ENCODE data around the gene EP300. TPM values are rescaled to one million over a fixed set of nuclear protein-coding genes. Genes with fewer than 3 reads are reported as not detected.

The EP300 gene
- total and polyA plus RNA-seq, 12 donors = 7.0 to 161 (median 51.8) TPM

- H3K36me3 ChIP-seq (replicated peaks in 1 of 2) = peaks cover 0 to 31% of the 10 kb centered on the region in 2 donors
These were observed 123.5 kb downstream of the EP300 start for GRCh38 chr22:41215926-41216325.

GRCh38 chr22:41216984-41217383, 124.6 kb downstream of the EP300 start:
- DNase-seq = no peak
- Histone ChIP-seq H3K27me3 (no peaks in the 10 kb centered on the region), H3K9me3 (replicated peaks in 1 of 3) (no peaks in the 10 kb centered on the region), H3K4me3 (no peak overlapping the region), H3K4me1 (replicated peaks in 1 of 2) (peaks cover 0 to 16% of the 10 kb centered on the region in 2 donors), H3K27ac (peak overlapping the region in 3 of 5 donors; percentile 41 to 84 (median 80)), H3K36me3 (replicated peaks in 1 of 2) (peaks cover 0 to 40% of the 10 kb centered on the region in 2 donors)
- WGBS, 4 donors = 76 to 87% (median 83%) methylated on average over 11 to 13 of the region's 13 CpGs
- intact Hi-C loops (cut with DNase I) = no loop called here
- no peak for TF ChIP-seq POLR2A (IDR thresholded peaks at IDR 0.05)
- TF ChIP-seq CTCF (IDR thresholded peaks at IDR 0.05) = no peak

More at GRCh38 chr22:41215926-41216325, 123.5 kb downstream of the EP300 start:
- H3K27ac ChIP-seq = no peak overlapping the region
- intact Hi-C loops (cut with DNase I) = no loop called here
- DNase-seq = no peak
- H3K4me1 ChIP-seq (replicated peaks in 1 of 2) = peaks cover 0 to 16% of the 10 kb centered on the region in 2 donors
- H3K9me3 ChIP-seq (replicated peaks in 1 of 3) = no peaks in the 10 kb centered on the region
- no peak overlapping the region for H3K4me3 ChIP-seq
- TF ChIP-seq POLR2A (IDR thresholded peaks at IDR 0.05) (no peak), CTCF (IDR thresholded peaks at IDR 0.05) (no peak)
- H3K27me3 ChIP-seq = no peaks in the 10 kb centered on the region
- 90 to 97% (median 93%) methylated on average over 7 of the region's 7 CpGs for WGBS, 4 donors

- intact Hi-C loops (cut with DNase I) = no loop called here
- no peak overlapping the region for H3K4me3 ChIP-seq
- H3K9me3 ChIP-seq (replicated peaks in 1 of 3) = no peaks in the 10 kb centered on the region
These were observed 125.3 kb downstream of the EP300 start for GRCh38 chr22:41217553-41218157.

More at GRCh38 chr22:41217553-41218157, 125.3 kb downstream of the EP300 start:
- WGBS, 4 donors = 56 to 68% (median 62%) methylated on average over 16 of the region's 16 CpGs
- no peak for TF ChIP-seq CTCF (IDR thresholded peaks at IDR 0.05)
- TF ChIP-seq POLR2A (IDR thresholded peaks at IDR 0.05) = no peak
- Histone ChIP-seq H3K4me1 (replicated peaks in 1 of 2) (peaks cover 0 to 16% of the 10 kb centered on the region in 2 donors), H3K27me3 (no peaks in the 10 kb centered on the region), H3K36me3 (replicated peaks in 1 of 2) (peaks cover 0 to 43% of the 10 kb centered on the region in 2 donors), H3K27ac (peak overlapping the region in 4 of 5 donors; percentile 41 to 84 (median 66))
- peak in 5 of 7 donors; percentile 52 to 84 (median 56) for DNase-seq
